ENCODE measurements around the gene FARS2.

DNA sequence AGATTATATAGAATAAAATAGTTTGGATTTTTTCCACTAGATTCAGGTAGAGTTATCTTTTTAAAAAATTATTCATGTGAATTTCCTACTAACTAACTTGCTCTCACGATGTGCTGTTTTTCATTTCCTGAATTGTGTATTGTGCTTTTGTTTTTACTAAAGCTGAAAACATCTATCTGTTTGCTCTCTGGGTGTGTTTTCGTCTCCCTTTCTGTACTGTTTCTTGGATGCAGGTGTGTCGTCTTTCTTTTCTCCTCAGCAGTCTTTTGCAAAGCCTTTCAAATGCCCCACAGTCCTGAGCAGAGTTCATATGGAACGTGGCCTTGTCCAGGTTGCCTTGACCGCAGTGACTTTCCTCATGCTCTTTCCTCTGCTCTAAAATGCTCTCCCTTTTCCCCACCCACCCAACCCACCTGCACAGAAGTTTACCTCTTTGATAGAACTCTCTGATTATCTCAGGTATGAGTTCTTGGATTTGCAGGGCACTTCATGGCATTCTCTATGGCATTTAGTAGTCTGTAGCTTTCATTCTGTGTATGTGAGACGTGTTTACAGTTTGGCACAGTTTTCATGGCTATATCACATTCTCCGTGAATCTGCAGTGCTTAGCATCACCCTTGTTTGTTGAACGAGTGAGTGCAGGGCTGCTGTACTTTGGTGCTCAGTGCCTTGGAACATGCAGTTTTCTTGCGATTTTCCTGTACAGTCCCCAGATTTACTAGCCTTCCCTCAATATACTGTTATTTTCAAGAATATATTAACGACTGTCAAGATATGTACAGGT is 77.1 kb downstream of the FARS2 start:
- TF ChIP-seq, protein P1, sequence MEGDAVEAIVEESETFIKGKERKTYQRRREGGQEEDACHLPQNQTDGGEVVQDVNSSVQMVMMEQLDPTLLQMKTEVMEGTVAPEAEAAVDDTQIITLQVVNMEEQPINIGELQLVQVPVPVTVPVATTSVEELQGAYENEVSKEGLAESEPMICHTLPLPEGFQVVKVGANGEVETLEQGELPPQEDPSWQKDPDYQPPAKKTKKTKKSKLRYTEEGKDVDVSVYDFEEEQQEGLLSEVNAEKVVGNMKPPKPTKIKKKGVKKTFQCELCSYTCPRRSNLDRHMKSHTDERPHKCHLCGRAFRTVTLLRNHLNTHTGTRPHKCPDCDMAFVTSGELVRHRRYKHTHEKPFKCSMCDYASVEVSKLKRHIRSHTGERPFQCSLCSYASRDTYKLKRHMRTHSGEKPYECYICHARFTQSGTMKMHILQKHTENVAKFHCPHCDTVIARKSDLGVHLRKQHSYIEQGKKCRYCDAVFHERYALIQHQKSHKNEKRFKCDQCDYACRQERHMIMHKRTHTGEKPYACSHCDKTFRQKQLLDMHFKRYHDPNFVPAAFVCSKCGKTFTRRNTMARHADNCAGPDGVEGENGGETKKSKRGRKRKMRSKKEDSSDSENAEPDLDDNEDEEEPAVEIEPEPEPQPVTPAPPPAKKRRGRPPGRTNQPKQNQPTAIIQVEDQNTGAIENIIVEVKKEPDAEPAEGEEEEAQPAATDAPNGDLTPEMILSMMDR (optimal IDR thresholded peaks at IDR 0.05 in 1 of 3, IDR thresholded peaks at IDR 0.05 in 1 of 3, conservative IDR thresholded peaks at IDR 0.05 in 1 of 3; ENCODE audit: extremely low read depth in 1 of 3, insufficient read depth in 2 of 3, low read length in 3 of 3), result no peak
- no peak for TF ChIP-seq EZH2 (IDR thresholded peaks at IDR 0.05; ENCODE audit: low read length)
